IMR-90 (cell line): ENCODE data around the gene PAK5. TPM values are rescaled to one million over a fixed set of nuclear protein-coding genes. Genes with fewer than 3 reads are reported as not detected.

Experiments
- ATAC-seq: fragments of 200-7000 bp; cut with Tn5 transposase; 2 replicates; pipeline ENCODE4 v1.9.1; 2020; ENCODE audit warnings: low read depth, mild to moderate bottlenecking, moderate library complexity
- BruUV-seq: library from RNA; stranded (reverse); fragments of 400-500 nt; replicated peaks from 2 replicates; lab custom pipeline; 2021; lab: Mats Ljungman, UMichigan
- CTCF ChIA-PET: fragments of 300-600 bp; formaldehyde crosslinking; extraction: SDS; loops from one replicate; lab custom pipeline; 2021; ENCODE audit warnings: antibody characterized with exemption; lab: Yijun Ruan, JAX
- POLR2A ChIA-PET: fragments of 300-600 bp; sonication (Branson Sonifier 250); formaldehyde crosslinking; loops from one replicate; lab custom pipeline; 2022; ENCODE audit warnings: antibody characterized with exemption; ENCODE audit not compliant: unreplicated experiment; lab: Charles Lee
- DNase-seq: peaks from one replicate; pipeline ENCODE4 v3.0.0; 2013
- H2AFZ ChIP-seq: replicated peaks from 2 replicates; pipeline ENCODE3; 2013; ENCODE audit warnings: low read length, mild to moderate bottlenecking; ENCODE audit not compliant: poor library complexity
- H2AK5ac ChIP-seq: 2 replicates; pipeline ENCODE4 v1.6.1; 2013; ENCODE audit warnings: low read depth, low read length, inconsistent platforms
- H2AK9ac ChIP-seq: replicated peaks from 2 replicates; pipeline ENCODE3; 2013; ENCODE audit warnings: mild to moderate bottlenecking, low read depth, low read length, moderate library complexity; ENCODE audit not compliant: poor library complexity
- H2BK120ac ChIP-seq: 2 replicates; pipeline ENCODE4 v1.6.1; 2013; ENCODE audit warnings: low read depth, low read length, inconsistent platforms
- H2BK15ac ChIP-seq: 3 replicates; pipeline ENCODE4 v1.6.1; 2013; ENCODE audit warnings: low read depth, low read length, inconsistent platforms
- H2BK20ac ChIP-seq: 2 replicates; pipeline ENCODE4 v1.6.1; 2013; ENCODE audit warnings: low read depth, mild to moderate bottlenecking, inconsistent platforms, low read length, moderate library complexity
- H2BK5ac ChIP-seq: 2 replicates; pipeline ENCODE4 v1.6.1; 2013; ENCODE audit warnings: mild to moderate bottlenecking, low read depth, low read length, inconsistent platforms; ENCODE audit not compliant: poor library complexity, severe bottlenecking
- H3K14ac ChIP-seq: replicated peaks from 2 replicates; pipeline ENCODE4 v1.6.1; 2013; ENCODE audit warnings: low read depth, low read length, inconsistent platforms
- H3K18ac ChIP-seq: 2 replicates; pipeline ENCODE4 v1.6.1; 2013; ENCODE audit warnings: low read depth, low read length, control low read depth
- H3K23ac ChIP-seq: 2 replicates; pipeline ENCODE4 v1.6.1; 2013; ENCODE audit warnings: low read depth, low read length, inconsistent platforms
- H3K27ac ChIP-seq: 2 replicates; pipeline ENCODE4 v1.5.1; 2013; ENCODE audit warnings: mild to moderate bottlenecking, control low read depth, low read length; ENCODE audit not compliant: insufficient read depth
- H3K27me3 ChIP-seq: 2 replicates; pipeline ENCODE4 v1.6.1; 2013; ENCODE audit warnings: low read length; ENCODE audit not compliant: control insufficient read depth, insufficient read depth
- H3K36me3 ChIP-seq: 2 replicates; pipeline ENCODE4 v1.6.1; 2013; ENCODE audit warnings: low read length, mixed read lengths; ENCODE audit not compliant: control insufficient read depth, insufficient read depth
- H3K4ac ChIP-seq: 2 replicates; pipeline ENCODE4 v1.6.1; 2013; ENCODE audit warnings: low read depth, low read length, inconsistent platforms
- H3K4me1 ChIP-seq: 2 replicates; pipeline ENCODE4 v1.6.1; 2013; ENCODE audit warnings: low read length, mixed read lengths; ENCODE audit not compliant: control insufficient read depth, insufficient read depth
- H3K4me2 ChIP-seq: 2 replicates; pipeline ENCODE4 v1.6.1; 2013; ENCODE audit warnings: low read depth, mild to moderate bottlenecking, control low read depth, low read length, moderate library complexity
- H3K4me3 ChIP-seq: 2 replicates; pipeline ENCODE4 v1.5.1; 2013; ENCODE audit warnings: low read depth, mild to moderate bottlenecking, control low read depth, low read length, moderate library complexity; ENCODE audit not compliant: insufficient read depth
- H3K56ac ChIP-seq: 2 replicates; pipeline ENCODE4 v1.6.1; 2013; ENCODE audit warnings: low read length, inconsistent platforms; ENCODE audit not compliant: insufficient read depth; ENCODE audit errors: extremely low read depth
- H3K79me1 ChIP-seq, 2 experiments: 2 replicates each; pipeline ENCODE4 v1.6.1; 2013; ENCODE audit warnings: low read length in 2 of 2, inconsistent platforms in 1 of 2, low read depth in 1 of 2
- H3K9ac ChIP-seq: 2 replicates; pipeline ENCODE4 v1.6.1; 2013; ENCODE audit warnings: low read depth, low read length, control low read depth
- H3K9me1 ChIP-seq: 2 replicates; pipeline ENCODE4 v1.6.1; 2013; ENCODE audit warnings: low read length, inconsistent platforms; ENCODE audit not compliant: insufficient read depth
- H3K9me3 ChIP-seq: 2 replicates; pipeline ENCODE4 v1.6.1; 2013; ENCODE audit warnings: low read length; ENCODE audit not compliant: control insufficient read depth, insufficient read depth
- H4K20me1 ChIP-seq: 2 replicates; pipeline ENCODE4 v1.6.1; 2013; ENCODE audit warnings: low read length, inconsistent platforms; ENCODE audit not compliant: insufficient read depth
- H4K5ac ChIP-seq: 2 replicates; pipeline ENCODE4 v1.6.1; 2013; ENCODE audit warnings: mild to moderate bottlenecking, low read depth, low read length, control low read depth
- H4K8ac ChIP-seq, 2 experiments: 2 replicates each; pipeline ENCODE4 v1.6.1; 2013; ENCODE audit warnings: low read depth in 2 of 2, low read length in 2 of 2, control low read depth in 1 of 2, inconsistent platforms in 1 of 2
- H4K91ac ChIP-seq: 2 replicates; pipeline ENCODE4 v1.6.1; 2013; ENCODE audit warnings: low read depth, low read length, inconsistent platforms; ENCODE audit not compliant: insufficient read depth
- BHLHE40 ChIP-seq: fragments of 150-350 bp; IDR thresholded peaks from 2 replicates; pipeline ENCODE4 v1.6.1; 2016; ENCODE audit warnings: mild to moderate bottlenecking, low read depth, low read length
- MAZ ChIP-seq: IDR thresholded peaks from 2 replicates; pipeline ENCODE4 v1.6.1; 2012; ENCODE audit warnings: low read depth, mild to moderate bottlenecking, low read length, improper control_type of control experiment, moderate library complexity, borderline replicate concordance
- MXI1 ChIP-seq: IDR thresholded peaks from 2 replicates; pipeline ENCODE4 v1.6.1; 2012; ENCODE audit warnings: low read depth, mild to moderate bottlenecking, low read length, moderate library complexity, borderline replicate concordance
- NFE2L2 ChIP-seq: fragments of 150-350 bp; IDR thresholded peaks from 2 replicates; pipeline ENCODE4 v1.6.1; 2016; ENCODE audit warnings: low read depth, mild to moderate bottlenecking, low read length
- POLR2A ChIP-seq: IDR thresholded peaks from 2 replicates; pipeline ENCODE4 v1.6.1; 2012; ENCODE audit warnings: mild to moderate bottlenecking, low read depth, low read length
- RFX5 ChIP-seq: IDR thresholded peaks from 2 replicates; pipeline ENCODE4 v1.8.0; 2012; ENCODE audit warnings: low read depth, mild to moderate bottlenecking, low read length, moderate library complexity
- SMC3 ChIP-seq: fragments of 150-350 bp; IDR thresholded peaks from 2 replicates; pipeline ENCODE4 v1.6.1; 2016; ENCODE audit warnings: low read depth, mild to moderate bottlenecking, antibody characterized with exemption, low read length, moderate library complexity
- WGBS, 2 experiments: methylation state at CpG; one replicate each; pipeline versions ENCODE4 v1.1.5 to v1.1.7; 2013; ENCODE audit warnings: missing lambda C conversion rate in 2 of 2; ENCODE audit not compliant: insufficient read length in 1 of 2; ENCODE audit errors: extremely low coverage in 2 of 2; 5-methylcytosine and 5-hydroxymethylcytosine counted together
- dilution Hi-C: fragments of 300-500 bp; cut with HindIII; formaldehyde crosslinking; loops from one replicate; pipeline ENCODE4 v1.14.3; 2018; ENCODE audit warnings: low sequenced_read_pairs; ENCODE audit not compliant: unreplicated experiment
- in situ Hi-C: fragments of 300-500 bp; cut with MboI; formaldehyde crosslinking; loops from 3 replicates; pipeline ENCODE4 v1.14.3; 2019; ENCODE audit warnings: low sequenced_read_pairs, inconsistent platforms, mixed read lengths
- intact Hi-C: fragments of 100-400 bp; cut with micrococcal nuclease; formaldehyde crosslinking; loops from 2 replicates; pipeline ENCODE4 v1.10.0; 2022
- polyA plus RNA-seq, 3 experiments: library from polyadenylated mRNA; depleted of rRNA; stranded (reverse); fragments of >200 nt; gene quantifications; 2 replicates each; pipeline ENCODE4 v1.2.3, GENCODE V29; 2012; ENCODE audit warnings: low replicate concordance in 1 of 3
- total RNA-seq: library from RNA; depleted of rRNA; stranded (reverse); fragments of >200 nt; gene quantifications from 2 replicates; pipeline ENCODE4 v1.2.3, GENCODE V29; 2012

Gene PAK5
- total and polyA plus RNA-seq, 2 of the 4 experiments (the other 2 are of a cell fraction), result not detected

DNA sequence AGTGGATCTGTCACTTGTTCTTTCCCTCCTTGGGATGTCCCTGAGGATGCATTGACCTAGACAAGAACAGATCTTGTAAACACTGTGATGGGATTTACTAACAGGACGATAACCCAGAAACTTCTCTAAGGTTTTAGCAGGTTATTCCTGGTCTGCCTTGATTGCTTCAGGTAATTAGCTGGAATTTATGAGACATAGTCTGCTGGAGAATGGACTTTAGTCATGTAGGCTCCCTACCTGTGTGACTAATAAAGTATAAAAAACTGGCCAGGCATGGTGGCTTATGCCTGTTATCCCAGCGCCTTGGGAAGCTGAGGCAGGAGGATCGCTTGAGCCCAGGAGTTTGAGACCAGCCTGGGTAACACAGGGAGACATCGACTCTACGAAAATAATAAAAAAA lies 96.1 kb downstream of the PAK5 start:
- Histone ChIP-seq H3K36me3 (no peaks in the 10 kb centered on the region), H2BK5ac (no peak overlapping the region), H3K23ac (no peak overlapping the region), H3K4ac (no peak overlapping the region), H3K9me3 (no peaks in the 10 kb centered on the region), H2BK15ac (no peak overlapping the region), H2AFZ (no peak overlapping the region), H3K18ac (no peak overlapping the region), H3K4me1 (no peaks in the 10 kb centered on the region), H4K5ac (no peak overlapping the region), H3K56ac (no peak overlapping the region), H2AK9ac (no peak overlapping the region), H2BK120ac (no peak overlapping the region), H2BK20ac (no peak overlapping the region), H3K27ac (no peak overlapping the region), H3K27me3 (no peaks in the 10 kb centered on the region), H2AK5ac (no peak overlapping the region), H3K9ac (no peak overlapping the region), H3K14ac (no peak overlapping the region), H3K9me1 (no peaks in the 10 kb centered on the region), H3K4me2 (no peak overlapping the region), H4K20me1 (no peaks in the 10 kb centered on the region), H4K8ac (no peak overlapping the region), H4K91ac (no peak overlapping the region), H3K4me3 (no peak overlapping the region), H3K79me1 (no peaks in the 10 kb centered on the region)
- dilution Hi-C loops, result no loop called here
- WGBS, 2 experiments, result 28% methylated on average over 3 of the region's 5 CpGs; no CpG with 5 or more reads in 1 of the 2 experiments
- intact Hi-C loops, result no loop called here
- TF ChIP-seq MAZ, result no peak
- no peak for TF ChIP-seq NFE2L2
- TF ChIP-seq POLR2A, result no peak
- no peak for TF ChIP-seq SMC3
- TF ChIP-seq BHLHE40, result no peak
- no peak for TF ChIP-seq MXI1
- TF ChIP-seq RFX5, result no peak
- no peak for DNase-seq
- CTCF ChIA-PET, result no interaction called here
- no TSS peak for BruUV-seq
- in situ Hi-C loops, result no loop called here
- POLR2A ChIA-PET, result no interaction called here
- ATAC-seq, result no peak
